SKM-1 treated with dmso at 0.1 percent for 144 hours (cell line): ENCODE data around the gene OLFML1.
A peak's percentile ranks its signal among the peaks of the same experiment; 100 is the strongest.
"Not testable (repeated sequence)": the region's sequence is repeated elsewhere in the genome, so short reads cannot be mapped to it uniquely, and the experiment has no call there.

Experiments used
- DNase-seq: peaks from one replicate; lab custom pipeline; 2025; ENCODE audit not compliant: unreplicated experiment; lab: John Stamatoyannopoulos, UW

The OLFML1 gene

DNA sequence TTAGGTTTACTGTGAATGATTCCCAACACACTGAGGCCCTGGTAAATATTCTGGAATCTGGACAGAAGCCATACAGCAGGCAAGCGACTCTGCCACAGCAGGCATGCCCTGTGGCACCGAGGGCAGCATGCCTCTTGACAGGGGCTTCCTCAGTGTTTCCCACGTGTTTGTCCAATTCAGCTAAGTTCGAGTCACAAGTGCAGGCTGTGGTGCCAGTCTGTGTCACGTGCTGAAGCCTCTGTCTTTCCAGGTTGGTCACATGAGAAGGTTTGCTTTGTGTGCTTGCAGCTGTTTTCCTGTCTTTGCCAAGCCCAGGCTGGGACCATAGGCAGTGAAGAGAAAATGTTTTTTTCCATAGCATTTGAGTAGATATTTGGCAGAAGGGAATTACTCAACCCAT lies 26.1 kb downstream of the OLFML1 start:
- no peak for DNase-seq

GRCh38 chr11:7512525-7513233 lies 27.4 kb downstream of the OLFML1 start:
- DNase-seq, result peak; percentile 90

GRCh38 chr11:7513234-7514098 lies 28.2 kb downstream of the OLFML1 start, which contains the start of gene PPFIBP2:
TSS of gene PPFIBP2 (plus strand) at chr11:7513999. CDS start at chr11:7549476, 35,477 bp downstream.
- DNase-seq, result peak; percentile 87

GRCh38 chr11:7514099-7514591 lies 28.8 kb downstream of the OLFML1 start:
- DNase-seq, result no peak

DNA sequence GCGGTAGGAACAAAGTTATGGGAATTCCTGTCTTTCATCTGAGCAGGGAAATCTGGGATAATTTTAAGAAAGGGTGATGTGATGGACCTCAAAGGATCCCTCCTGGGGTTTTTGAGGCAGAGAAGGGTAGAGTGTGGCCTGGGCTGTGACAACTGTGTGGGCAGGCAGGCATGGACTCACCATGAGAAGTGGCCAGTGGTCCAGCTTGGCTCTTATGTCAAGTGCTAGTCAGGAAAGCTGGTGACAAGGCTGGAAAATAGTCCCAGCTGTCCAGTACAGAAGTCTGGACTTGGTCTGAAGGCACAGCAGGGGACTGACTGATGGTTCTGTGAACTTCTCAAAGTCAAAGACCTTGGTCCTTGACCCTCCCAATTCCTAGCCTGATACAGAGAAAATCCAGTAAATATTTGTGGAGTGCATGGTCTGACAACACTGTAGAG lies 30.2 kb downstream of the OLFML1 start:
- no peak for DNase-seq

- no peak for DNase-seq
Measured at GRCh38 chr11:7516475-7516874, 31.2 kb downstream of the OLFML1 start.

DNA sequence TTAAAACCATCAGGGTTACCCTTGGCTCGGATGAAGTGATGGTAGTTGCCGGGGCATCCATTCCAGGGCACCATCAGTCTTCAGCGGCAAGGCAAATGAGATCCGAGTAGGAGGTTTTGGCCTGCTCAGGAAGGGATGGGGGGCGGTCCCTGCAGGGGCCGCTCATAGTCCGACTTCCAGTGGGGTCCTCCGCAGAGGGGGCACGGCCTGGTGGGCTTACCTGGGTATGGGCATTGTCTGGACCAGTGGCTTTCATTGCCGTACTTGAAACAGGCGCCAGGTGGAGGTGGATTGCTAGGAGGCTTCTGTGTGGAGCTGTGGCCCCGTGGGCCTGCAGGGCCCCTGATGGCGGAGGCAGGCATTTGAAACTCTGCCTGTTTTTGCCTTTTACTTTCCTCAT lies 32.4 kb downstream of the OLFML1 start:
- not testable (repeated sequence) for DNase-seq

DNA sequence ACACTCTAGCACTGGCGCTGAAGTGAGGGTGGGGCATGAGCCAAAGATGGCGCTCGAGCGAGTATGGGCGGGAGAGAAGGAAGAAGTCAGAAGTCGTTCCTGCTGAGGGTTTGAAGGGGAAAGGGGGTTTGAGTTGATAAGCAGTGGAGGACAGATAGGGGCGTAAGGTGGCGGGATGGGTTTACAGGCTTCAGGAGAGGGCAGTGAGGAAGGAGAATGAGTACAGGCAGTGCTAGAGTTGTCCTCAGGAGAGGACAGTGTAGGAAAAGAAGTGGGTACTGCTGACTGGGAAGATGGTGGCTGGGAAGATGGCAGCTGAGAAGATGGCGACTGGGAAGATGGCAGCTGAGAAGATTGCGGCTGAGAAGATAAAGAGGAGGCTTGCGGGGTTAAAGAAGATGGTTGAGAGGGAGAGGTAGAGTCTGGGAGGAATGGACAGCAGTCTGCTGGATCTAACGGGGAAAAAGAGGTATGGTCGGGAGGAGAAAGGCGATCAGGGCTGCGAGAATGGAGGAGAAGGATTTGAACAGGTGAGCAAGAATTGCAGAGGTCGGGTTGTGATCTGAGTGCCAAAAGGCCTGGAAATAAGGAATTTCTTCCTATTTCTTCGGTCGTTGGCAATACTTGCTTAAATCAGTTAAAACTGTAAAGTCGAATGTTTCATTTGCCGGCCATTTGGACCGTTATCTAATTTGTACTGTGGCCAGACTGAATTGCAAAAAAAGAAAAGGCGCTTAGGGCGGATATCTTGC lies 33.7 kb downstream of the OLFML1 start:
- DNase-seq, result no peak

- no peak for DNase-seq
Measured at GRCh38 chr11:7520011-7520942, 35.0 kb downstream of the OLFML1 start.

GRCh38 chr11:7520981-7521487 lies 35.7 kb downstream of the OLFML1 start:
- peak; percentile 33 for DNase-seq

- DNase-seq, result no peak
Measured at GRCh38 chr11:7522121-7522520, 36.8 kb downstream of the OLFML1 start.

- no peak for DNase-seq
Measured at GRCh38 chr11:7522546-7522945, 37.2 kb downstream of the OLFML1 start.

DNA sequence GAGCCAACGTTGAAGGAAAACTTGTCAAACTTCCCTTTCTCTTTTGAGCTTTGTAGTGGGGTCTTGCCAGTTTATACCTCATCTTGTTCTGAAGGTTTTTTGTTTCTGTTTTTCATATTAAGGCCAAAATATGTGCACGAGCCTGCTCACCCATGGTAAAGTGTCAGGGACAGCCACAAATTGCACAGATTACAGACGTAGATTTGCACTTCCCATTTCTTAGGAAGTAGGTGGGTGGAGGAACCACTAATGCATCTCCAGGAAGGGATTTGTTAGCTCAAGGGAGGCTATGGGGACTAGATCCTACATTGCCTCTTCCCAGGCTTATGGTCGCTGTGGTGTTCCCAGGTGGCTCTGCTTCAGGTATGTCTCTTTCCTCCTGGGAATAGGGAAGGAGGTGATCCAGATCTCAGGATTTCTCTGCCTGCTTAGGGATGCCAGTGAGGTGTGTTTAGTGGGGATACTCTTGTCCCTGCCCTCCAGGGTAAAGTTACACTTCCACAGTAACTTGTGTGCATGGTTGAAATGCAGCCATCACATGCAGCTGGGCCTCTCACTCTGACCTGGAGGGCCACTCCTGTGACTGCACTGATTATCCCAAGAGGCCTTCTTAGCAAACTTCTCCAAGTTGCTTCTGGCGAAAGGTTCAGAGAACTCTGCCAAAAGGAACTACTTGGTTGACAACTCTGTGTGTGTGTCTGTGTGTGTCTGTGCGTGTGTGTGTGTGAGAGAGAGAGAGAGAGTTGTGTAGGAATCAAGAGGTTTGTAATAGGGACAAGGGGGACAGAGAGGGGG lies 38.3 kb downstream of the OLFML1 start:
- peak; percentile 8 for DNase-seq

DNA sequence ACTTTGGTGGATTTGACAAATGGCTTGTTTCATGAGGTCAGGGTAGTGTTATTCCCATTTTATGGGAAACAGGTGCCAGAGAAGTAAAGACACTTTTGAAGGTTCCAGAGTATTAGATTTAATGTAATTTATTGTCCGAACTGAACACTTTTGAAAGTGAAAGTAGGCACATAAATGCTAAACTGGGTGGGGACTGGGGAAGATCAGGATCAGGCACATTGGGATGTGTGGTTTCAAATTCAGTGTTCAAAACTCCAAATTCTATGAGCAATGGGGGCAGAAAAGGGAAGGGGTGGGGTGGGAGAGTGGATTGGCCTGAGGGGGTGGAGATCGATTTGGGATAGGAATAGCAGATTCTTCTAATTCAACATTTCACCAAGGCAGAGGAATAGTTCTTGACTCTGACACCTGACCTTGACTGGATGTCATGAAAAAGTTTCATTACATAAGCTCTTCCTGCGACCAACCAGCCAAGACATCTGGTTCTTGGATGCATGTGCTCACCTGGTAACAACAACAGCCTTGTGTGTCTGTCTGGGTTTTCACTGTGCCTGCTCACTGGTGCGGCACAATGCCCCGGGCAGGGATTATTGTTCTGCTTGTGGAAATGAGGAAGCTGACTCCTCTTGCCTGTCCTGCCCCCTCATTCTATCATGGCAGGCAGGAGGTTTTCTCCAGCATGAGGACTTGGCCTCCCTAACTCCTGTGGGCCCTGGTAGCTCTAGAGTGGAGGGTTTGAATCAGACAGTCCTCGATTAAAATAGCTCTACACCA lies 39.3 kb downstream of the OLFML1 start:
- DNase-seq, result peak; percentile 30

DNA sequence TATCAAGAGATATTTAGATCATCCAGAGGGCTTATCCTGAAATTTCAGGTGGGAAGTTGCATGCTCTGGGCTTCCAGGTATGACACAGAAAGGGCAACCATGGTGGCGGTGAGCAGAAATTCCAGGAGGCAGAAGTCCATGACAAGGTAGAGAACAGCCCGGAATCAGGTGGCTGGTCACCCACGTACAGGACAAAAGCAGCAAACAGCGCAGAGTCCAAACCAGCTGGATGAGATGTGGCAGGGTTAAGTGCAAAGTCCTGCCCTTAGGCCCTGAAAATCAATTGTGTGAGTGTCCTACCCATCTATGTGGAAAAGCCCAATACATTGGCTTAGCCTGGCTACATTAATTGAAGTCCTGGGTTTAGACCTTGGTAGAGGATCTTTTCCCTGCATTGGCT lies 40.1 kb downstream of the OLFML1 start:
- DNase-seq, result no peak

- DNase-seq, result no peak
Measured at GRCh38 chr11:7527029-7527428, 41.7 kb downstream of the OLFML1 start.

- no peak for DNase-seq
Measured at GRCh38 chr11:7528514-7529049, 43.3 kb downstream of the OLFML1 start.

DNA sequence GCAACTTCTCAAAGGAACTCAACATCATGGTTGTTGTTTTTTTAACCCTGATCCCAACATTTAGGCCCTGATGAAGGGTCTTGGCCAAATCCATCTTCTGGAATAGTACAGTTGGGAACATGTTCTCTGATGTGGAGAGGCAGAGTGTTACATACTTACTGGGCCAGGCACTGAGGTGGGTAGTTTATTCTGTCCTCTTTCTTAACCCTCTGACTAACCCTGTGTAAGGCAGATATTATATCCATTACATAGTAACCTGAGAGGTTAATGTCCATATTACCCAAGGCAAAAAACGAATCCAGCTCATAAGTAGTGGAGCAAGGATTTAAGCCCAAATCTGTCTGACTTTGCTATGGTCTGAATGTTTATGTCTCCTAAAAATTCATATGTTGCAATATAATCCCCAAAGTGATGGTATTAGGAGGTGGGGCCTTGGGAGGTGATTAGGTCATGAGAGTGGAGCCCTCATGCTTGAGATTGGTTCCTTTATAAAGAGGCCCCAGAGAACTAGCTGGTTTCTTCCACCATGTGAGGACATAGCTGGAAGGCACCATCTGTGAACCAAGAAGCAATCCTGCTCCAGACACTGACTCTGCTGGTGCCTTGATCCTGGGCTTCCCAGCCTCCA lies 44.8 kb downstream of the OLFML1 start:
- no peak for DNase-seq
